Stimulated activated CD8-positive, alpha-beta memory T cell treated with anti-CD3 and anti-CD28 coated beads, Interleukin-4, amount 100 ng/mL, for 1 hour (primary cell): ENCODE data around the gene ELMO3.

Source experiments
- DNase-seq, 2 donors: peaks; one replicate each; pipeline ENCODE4 v3.0.0-alpha.2; 2020; ENCODE audit warnings: low read depth in 2 of 2, low spot score in 1 of 2

ELMO3 gene

DNA sequence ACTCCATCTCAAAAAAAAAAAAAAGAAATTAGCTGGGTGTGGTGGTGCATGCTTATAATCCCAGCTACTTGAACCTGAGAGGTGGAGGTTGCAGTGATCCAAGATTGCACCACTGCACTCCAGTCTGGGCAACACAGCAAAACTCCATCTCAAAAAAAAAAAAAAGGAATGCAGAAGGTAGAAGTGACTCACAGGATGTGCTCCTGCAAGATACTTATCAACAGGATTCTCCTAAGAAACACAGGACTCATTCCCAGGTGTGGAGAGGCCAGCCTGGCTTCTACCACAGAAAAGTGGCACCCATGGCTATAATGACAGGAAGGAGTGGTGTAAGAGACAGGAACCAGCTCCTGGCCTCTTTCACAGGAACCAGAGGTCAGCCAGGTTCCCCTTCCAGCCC, 13.8 kb downstream of the ELMO3 start:
- DNase-seq, result no peak

DNA sequence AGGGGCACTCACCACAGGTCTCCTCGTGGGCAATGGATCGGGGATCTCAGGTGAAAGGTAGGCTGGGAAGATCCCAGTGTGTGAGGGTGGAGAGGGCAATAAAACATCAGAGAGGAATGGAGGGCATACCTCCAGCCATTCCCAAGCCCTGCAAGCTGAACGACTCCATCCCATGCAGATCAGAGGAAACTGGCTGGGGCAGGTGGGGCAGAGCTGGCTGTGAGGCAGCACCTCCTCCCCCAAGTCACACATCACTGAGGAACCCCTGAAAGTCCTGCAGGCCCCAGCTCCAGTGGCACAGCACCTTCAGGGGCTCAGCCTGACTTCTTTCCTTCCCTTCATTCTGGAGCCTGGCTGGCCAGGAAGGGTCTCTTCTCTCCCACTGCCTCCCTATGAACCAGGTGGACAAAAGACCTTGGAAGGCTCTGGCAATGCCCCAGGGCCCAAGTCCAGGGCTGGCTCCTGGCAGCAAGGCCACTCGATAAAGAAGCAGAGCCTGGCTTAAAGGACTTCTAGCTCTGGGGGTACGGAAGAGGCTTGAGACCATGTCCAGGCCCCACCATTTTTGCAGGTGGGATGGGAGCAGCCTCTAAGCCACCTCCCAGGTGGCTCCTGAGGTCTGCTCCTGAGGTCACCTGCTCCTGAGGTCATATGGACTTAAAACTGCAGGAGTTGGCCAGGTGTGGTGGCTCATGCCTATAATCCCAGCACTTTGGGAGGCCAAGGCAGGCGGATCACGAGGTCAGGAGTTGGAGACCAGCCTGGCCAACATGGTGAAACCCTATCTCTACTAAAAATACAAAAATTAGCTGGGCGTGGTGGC, 14.5 kb downstream of the ELMO3 start:
- DNase-seq, result no peak

DNA sequence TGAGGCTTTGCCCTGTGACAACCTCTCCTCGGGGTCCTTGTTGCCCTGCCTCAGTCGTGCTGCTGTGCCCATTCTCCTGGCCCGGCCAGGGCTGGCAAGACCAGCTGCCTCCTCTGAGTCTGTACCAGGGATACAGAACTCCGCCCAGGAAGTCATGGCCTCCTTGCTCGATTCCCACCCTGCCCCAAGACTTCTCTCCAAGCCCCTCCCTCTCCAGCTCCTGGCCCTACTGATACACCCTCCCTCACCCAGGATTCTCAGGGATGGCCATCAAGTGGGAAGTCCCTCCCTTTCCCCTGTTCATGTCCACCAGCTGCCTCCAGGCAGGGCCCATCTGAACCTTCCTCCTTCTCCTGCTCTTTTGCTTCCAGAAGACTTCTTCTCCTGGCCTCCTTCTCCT, 16.8 kb downstream of the ELMO3 start:
- no peak for DNase-seq

DNA sequence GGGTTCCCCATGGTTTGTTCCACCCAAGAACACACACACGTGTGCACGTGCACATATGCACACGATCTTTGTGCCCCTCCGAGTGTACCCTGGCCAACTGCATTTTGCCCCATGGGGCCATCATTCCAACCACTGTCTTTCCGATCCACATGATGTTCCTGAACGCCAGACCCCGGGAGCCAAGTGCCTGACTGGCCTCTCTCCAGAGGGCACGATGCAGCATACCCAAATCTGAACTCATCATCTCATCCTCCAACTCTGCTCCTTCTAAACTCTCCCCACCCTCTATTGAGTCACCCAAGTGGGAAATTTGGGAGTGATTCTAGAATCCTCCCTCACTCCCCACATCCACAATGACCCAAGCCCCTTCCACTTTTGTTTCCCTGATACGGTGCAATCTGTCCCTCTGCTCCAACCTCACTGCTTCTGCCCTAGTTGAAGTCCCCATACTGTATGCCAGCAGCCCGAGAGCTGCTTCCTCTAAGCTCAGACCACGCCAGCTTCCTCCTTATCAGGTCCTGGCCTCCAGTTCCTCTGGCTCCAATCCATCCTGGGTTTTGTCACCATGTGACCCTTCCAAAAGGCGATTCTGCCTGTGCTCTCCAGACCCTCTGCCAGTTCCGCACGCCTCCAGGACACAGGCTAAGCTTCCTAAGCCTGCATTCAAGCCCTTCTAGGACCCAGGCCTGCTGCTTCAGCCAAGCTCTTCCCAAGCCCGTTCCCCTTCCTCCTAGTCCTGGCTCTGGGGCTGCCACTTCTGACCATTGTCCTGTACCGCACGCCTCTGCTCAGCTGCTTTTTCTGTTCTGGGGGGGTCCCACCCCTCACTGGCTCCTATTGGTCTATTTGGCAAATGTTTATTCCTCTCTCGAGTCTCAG, 17.9 kb downstream of the ELMO3 start:
- DNase-seq, result no peak

DNA sequence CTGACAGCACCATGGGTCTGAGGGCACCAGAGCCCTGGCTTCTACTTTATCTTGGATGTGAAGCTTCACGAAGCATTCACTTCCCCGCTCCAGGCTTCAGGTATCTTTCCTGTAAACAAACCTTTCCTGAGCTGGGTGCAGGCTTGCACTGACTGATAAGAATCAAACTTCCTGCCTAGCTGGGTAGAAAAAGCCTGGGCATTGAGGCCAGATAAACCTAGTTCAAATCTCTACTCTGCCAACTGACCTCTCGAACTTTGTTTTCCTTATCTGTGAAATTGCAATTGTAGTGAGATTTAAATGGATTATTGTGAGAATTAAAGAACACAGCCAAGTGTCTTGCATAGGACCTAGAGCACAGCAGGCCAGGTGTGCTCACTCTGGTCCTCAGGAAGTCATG, 25.1 kb downstream of the ELMO3 start:
- DNase-seq, result no peak

DNA sequence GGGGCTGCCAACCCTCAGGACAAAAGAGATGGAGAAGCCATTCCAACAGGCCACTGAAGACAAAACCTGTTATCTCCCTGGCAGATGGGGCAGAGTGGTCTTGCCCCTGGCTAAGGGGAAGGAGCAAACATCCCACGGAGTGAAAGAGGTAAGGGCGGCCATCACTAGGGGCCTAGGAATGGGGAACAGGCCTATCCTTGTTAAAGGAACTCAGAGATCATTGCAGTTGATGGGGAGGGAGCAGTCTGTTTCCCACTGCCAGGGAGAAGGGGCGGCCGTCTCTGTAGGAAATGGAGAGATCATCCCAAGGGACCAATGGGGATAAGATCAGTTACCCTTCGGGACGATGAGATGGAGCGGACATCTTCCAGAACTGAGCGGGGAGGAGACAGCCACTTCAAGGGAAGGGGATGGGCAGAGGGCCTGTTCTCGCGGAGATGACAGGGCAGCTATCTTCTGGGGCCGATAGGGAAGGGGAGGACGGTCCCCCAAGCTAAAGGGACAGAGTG, 27.4 kb downstream of the ELMO3 start:
- DNase-seq, result no peak

DNA sequence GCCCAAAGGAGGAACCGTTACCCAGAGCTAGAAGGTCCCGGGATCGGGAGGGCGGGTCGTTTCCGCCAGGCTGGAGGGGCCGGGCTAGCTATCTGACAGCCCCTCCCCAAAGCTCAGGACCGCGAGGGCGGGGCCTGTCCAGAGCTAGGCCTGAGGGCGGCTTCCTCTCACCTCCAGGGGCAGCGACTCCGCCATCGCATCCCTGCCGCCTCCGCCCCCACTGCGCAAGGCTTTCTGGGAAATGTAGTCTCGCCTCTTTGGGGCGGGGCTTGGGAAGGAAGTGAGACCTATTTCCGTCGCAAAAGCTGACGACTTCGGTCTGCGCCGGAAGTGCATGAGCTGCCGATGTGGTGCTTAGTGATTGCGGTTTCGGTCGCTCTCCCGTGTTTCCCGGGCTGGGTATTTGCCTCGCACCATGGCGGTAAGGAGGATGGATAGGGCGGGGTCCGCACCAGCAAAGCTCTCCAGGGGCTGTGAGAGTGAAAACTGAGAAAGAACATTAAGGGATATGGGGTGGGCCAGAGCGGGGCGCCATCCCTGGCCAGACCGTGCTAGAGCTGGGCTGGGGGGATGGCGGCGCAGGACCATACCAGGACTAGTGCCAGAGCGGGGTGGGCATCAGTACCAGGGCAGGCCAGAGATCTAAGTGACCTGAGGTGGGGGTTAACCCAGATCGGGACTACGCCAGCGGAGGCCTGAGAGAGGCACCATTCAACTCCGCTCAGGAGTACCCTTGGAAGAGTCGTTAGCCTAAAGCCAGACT, 28.1 kb downstream of the ELMO3 start, which contains the start of gene TMEM208:
TSS of gene TMEM208 (plus strand) at position 327 of the 763 bp plus-strand sequence. CDS start at position 416, 89 bp downstream.
- peak; percentile 94 to 97 for DNase-seq

DNA sequence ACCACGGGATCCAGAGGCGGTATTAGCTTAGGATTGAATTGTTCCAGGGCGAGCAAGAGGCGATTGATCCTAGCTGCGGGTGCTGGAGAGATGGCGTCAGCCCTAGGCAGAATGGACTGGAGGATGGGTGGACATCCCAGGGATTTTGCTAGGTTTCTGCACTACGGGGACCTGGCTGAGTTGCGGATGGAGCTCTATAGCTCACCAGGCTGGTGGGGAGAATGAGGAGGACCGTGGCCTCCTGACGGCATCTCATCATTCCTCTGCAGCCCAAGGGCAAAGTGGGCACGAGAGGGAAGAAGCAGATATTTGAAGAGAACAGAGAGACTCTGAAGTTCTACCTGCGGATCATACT, 28.6 kb downstream of the ELMO3 start:
- DNase-seq, result no peak

DNA sequence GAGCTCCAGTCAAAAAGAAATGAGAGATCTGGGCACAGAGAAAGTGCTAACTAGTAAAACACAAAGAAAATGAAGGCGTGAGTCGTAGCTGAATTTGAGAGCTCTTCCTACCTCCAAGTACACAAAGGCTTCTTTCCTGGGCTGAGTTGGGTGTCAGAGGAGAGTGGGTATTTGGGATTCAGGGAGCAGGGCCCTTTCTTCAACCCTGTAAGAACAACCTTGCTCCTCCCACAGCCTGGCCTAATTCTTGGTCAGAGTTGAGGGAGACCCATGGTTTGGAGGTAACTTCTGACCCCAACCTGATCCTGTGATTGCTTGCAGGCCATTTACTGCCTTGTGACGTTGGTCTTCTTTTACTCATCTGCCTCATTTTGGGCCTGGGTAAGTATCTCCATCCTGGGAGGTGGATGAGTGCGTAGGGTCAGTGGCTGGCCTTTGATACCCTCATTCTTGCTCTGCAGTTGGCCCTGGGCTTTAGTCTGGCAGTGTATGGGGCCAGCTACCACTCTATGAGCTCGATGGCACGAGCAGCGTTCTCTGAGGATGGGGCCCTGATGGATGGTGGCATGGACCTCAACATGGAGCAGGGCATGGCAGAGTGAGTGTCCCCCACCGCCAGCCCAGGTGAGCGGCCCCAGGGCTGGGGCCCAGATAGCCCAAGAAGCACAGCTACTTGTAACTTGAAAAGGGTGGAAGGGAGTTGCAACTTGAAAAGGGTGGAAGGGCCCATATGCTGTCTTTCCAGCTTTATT, 29.3 kb downstream of the ELMO3 start:
- DNase-seq, result no peak

DNA sequence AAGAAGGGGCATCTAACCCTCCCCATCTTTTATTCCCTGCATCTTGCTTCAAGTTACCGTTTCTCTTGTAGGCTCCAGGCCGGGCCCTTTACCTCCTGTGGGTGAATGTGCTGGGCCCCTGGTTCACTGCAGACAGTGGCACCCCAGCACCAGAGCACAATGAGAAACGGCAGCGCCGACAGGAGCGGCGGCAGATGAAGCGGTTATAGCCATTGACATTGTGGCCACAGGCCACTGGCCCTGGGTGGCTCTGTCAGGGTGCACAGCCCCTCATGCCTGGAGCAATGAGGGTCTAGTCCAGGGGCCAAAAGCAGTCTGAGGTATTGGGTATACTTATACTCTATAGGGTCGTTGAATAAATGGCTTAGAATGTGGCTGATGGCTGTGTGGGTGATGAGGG, 30.0 kb downstream of the ELMO3 start:
- no peak for DNase-seq

DNA sequence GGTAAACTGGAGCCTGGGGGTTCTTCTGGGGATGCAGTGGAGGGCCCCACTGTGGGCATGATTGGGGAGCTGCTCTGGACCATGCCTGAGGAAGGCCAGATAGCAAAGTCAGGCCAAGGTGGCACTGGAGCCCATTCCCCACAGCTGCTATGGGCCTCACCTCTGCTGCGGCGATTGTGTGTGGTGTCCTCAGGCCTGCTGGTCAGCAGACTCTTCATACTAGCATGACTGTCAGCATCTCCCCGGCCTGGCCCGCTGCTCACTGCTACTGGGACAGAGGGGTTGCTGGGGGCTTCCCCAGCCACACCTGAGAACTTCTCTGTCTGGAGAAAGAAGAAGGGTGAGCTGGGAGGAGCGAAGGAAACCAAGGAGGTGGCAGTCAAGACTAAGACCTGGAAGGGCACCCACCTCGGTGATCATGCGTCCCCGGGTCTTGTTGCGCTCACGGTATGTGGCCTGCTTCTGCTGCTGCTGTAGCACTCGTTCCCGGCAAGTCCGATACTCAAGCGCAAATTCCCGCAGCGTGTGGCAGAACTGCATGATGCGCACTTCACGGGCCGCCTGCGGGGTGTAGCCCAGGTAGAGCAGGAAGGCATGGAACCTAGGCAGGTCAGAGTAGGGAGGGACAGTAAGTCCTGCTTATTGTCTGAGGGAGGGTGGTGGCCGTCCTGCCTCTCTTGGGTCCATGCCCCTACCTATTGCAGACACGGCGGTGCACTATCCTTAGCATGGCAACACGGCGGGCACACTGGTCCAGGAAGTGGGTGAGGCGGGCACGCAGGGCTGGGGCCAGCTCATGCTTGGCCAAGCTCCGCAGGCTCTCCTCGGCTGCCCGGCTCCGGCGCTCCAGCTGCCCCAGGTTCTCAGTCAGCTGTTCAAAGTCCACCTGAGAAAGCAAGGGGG, 31.2 kb downstream of the ELMO3 start:
- no peak for DNase-seq

DNA sequence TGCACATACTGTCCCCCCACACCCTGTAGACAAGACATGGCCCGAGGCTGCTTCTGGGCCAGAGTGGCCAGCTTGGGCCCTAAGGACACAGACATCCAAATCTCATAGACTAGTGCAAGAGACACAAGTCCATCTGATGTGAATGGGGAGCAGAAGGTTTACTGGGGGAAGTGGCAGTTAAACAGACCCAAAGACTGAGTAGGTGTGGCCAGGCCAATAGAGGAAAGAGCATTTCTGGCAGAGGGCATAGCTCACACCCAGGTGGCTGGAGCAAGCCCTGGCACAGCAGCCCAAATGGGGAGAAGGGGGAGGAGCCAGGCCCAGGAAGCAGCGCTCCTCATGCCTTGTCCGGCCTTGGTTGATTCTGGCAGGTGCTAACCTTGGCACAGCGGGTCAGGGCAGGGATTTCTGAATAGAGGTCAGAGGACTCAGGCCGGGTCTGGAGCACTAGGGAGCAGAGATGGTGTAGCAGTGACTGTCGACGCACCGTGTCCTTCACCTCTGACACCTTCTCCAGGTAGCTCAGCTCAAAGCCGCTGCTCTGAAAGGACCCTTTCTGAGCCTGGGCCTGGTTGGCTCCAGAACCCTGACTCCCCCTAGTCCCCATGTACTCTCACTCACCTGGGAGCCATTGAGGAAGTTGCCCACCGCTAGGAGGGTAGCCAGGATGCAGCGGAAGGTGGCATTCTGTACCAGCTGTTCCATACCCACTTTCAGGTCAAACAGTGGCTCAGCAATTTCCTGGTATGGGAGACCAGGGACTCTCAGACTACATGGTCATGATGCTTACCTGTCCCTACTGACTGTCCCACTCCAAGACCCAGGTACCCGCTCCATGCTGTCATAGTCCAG, 32.1 kb downstream of the ELMO3 start:
- DNase-seq, result no peak

DNA sequence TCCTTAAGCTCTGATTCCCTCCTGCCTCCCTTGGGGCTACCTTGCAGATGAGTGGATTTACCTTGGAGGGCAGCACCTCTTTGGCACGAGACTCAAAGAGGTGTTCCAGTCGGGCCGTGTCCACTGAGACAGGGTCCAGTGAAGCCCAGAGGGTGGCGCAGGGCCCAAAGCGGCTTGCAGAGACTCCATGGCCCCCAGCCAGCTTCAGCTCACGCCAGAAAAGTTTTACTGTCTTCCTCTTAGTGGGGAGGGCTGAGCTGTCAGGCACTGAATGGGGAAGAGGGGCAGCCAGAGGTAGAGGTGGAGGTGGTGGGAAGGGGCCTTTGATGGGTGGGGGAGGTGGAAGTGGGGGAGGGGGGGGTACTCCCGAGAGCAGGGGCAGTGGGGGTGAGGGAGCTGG, 34.7 kb downstream of the ELMO3 start:
- DNase-seq, result no peak

DNA sequence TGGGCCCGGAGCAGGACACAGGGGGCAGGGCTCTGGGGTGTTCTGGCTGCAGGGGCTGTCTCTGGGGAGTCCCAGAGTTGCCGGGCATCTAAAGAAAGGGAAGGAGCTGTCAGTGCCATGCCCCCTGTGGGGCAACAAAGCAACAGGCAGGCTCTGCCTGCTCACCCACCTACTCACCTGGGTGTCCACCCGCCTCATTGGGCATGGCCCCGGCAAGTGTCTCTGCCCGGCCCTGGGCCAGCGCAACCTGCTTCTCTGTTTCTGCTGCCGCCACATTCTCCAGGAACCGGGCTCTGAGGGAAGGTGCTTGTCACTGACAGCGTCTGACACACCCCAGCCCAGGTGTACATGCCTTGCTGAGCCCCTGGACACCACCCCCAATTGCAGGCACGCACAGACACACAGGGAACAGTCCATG, 35.3 kb downstream of the ELMO3 start:
- DNase-seq, result no peak

DNA sequence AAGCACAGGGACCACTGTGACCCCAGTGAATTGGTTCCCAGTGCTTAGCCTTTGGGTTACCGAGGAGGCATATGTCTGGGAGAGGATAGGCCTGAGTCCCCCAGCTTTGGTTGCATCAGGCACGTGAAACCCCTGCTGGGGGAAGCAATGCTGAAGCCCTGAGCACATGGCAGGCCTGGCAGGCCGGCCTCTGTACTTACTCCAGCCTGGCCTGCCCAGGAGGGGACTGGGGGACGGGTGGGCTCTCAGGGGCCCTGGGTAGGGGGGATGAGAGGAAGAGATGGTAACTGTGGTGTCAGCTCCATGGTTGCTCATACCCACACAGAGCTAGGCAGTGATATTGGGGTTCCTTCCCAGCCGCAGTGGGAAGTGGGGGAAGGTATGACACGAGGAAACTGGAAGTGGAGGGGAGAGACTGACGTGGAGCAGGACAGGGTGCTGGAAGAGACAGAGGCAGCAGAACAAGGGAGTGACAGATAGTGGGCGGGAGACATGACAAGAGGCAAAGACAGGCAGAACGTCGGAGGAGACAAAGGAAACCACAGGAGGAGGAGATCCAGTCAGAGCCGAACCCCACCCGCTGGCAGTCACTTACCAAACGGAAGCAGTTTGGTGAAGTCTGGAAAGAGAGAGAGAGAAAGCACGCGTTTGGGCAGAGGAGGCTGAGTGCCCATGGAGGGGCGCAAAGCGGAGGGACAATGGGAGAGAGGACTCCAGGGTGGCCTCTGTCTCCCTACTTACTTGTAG, 37.1 kb downstream of the ELMO3 start:
- DNase-seq, result no peak

DNA sequence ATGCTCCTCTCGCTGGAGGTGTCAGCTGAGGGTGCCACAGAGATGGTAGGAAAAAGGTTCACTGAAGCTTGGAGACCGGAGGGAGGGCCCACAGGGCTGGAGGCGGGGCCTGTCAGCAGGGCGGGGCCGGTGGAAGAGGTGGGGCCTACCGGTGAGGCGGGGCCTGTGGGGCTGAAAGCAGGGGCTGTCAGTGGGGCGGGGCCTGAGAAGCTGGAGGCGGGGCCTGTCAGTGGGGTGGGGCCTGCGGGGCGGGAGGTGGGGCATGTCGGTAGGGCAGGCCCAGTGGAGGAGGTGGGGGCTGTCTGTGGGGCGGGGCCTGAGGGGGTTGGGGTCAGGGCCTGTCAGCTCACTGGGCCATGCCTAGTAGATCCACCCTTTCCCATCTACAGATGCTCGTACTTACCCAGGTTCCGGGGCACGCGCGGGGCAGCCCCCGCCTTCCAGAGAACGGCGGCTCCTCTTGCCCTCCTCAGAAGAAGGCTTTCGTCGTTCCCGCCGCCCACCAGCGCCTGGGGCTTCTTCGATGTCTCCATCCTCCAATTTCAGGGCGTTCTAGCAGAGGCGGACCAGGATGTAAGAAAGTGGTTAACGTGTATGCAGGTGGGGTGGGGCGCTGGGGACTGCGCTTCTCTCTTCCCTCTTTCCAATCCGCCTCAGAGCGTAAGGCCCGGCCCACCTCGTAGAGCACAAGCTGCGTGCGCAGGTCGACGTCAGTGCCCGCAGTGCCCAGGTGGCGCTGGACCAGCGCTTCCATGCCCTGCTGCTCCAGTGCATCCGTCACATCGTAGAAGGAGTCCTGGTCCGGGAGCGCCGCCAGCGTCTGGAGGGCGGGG, 37.8 kb downstream of the ELMO3 start:
- peak in 1 of 2 donors; percentile 30 for DNase-seq
